Measurements from ENCODE around the gene ROPN1L.

- TF ChIP-seq POLR2A (IDR thresholded peaks at IDR 0.05) (no peak), CTCF (IDR thresholded peaks at IDR 0.05 in 8 of 11, conservative IDR thresholded peaks at IDR 0.05 in 3 of 11) (no peak)
Measured at GRCh38 chr5:10434392-10434791, 7.3 kb upstream of the ROPN1L start.
